Measurements from ENCODE around the gene NKAIN1.
"Not testable (repeated sequence)": the region's sequence is repeated elsewhere in the genome, so short reads cannot be mapped to it uniquely, and the experiment has no call there.

Gene NKAIN1

GRCh38 chr1:31152181-31152795 is 87.4 kb downstream of the NKAIN1 start:
- DNase-seq (ENCODE audit: low spot score) = peak; percentile 26

GRCh38 chr1:31151402-31151801 is 88.3 kb downstream of the NKAIN1 start:
- DNase-seq (ENCODE audit: low spot score) = no peak

- DNase-seq (ENCODE audit: low spot score) = no peak
These were observed 91.3 kb downstream of the NKAIN1 start for GRCh38 chr1:31148409-31148808.

- DNase-seq (ENCODE audit: low spot score) = no peak
These were observed 94.0 kb downstream of the NKAIN1 start for GRCh38 chr1:31145648-31146047.

GRCh38 chr1:31144442-31144841 is 95.2 kb downstream of the NKAIN1 start:
- no peak for DNase-seq (ENCODE audit: low spot score)

- DNase-seq (ENCODE audit: low spot score) = no peak
These were observed 96.2 kb downstream of the NKAIN1 start for GRCh38 chr1:31143455-31143854.

GRCh38 chr1:31142406-31142805 is 97.3 kb downstream of the NKAIN1 start:
- no peak for DNase-seq (ENCODE audit: low spot score)

GRCh38 chr1:31140299-31140698 is 99.4 kb downstream of the NKAIN1 start:
- no peak for DNase-seq (ENCODE audit: low spot score)

GRCh38 chr1:31138797-31139521 is 100.7 kb downstream of the NKAIN1 start:
- DNase-seq (ENCODE audit: low spot score) = not testable (repeated sequence)

- DNase-seq (ENCODE audit: low spot score) = not testable (repeated sequence)
These were observed 101.8 kb downstream of the NKAIN1 start for GRCh38 chr1:31137873-31138272.

- no peak for DNase-seq (ENCODE audit: low spot score)
These were observed 103.6 kb downstream of the NKAIN1 start for GRCh38 chr1:31135973-31136600.

GRCh38 chr1:31133368-31133767 is 106.3 kb downstream of the NKAIN1 start:
- no peak for DNase-seq (ENCODE audit: low spot score)

Data from pons (tissue), 1 donor.